Osteocyte (in vitro differentiated cells): ENCODE data around the gene CLEC2D. TPM values are rescaled to one million over a fixed set of nuclear protein-coding genes. Genes with fewer than 3 reads are reported as not detected.
A peak's percentile ranks its signal among the peaks of the same experiment; 100 is the strongest.
"Not testable (repeated sequence)": the region's sequence is repeated elsewhere in the genome, so short reads cannot be mapped to it uniquely, and the experiment has no call there.

Experiments
- DNase-seq: peaks from one replicate; pipeline ENCODE4 v3.0.0; 2021; ENCODE audit warnings: mixed read lengths; ENCODE audit not compliant: unreplicated experiment; ENCODE audit errors: extremely low spot score
- H3K27ac Mint-ChIP-seq: one replicate; pipeline ENCODE4 v1.8.0; 2021; ENCODE audit warnings: mild to moderate bottlenecking, mixed read lengths; ENCODE audit not compliant: unreplicated experiment
- H3K27me3 Mint-ChIP-seq: one replicate; pipeline ENCODE4 v1.8.0; 2021; ENCODE audit warnings: mixed read lengths; ENCODE audit not compliant: unreplicated experiment
- H3K36me3 Mint-ChIP-seq: one replicate; pipeline ENCODE4 v1.8.0; 2021; ENCODE audit warnings: mixed read lengths; ENCODE audit not compliant: unreplicated experiment
- H3K4me1 Mint-ChIP-seq: one replicate; pipeline ENCODE4 v1.8.0; 2021; ENCODE audit warnings: mixed read lengths; ENCODE audit not compliant: unreplicated experiment
- H3K4me3 Mint-ChIP-seq: one replicate; pipeline ENCODE4 v1.8.0; 2021; ENCODE audit warnings: mild to moderate bottlenecking, moderate library complexity, mixed read lengths; ENCODE audit not compliant: unreplicated experiment
- H3K9me3 Mint-ChIP-seq: one replicate; pipeline ENCODE4 v1.8.0; 2021; ENCODE audit warnings: mixed read lengths; ENCODE audit not compliant: unreplicated experiment
- CTCF ChIP-seq: fragments of 200-600 bp; sonication (generic); IDR thresholded peaks from 2 replicates; pipeline ENCODE4 v1.5.0; 2021; ENCODE audit warnings: antibody characterized with exemption, mild to moderate bottlenecking, moderate library complexity
- total RNA-seq: library from RNA; stranded (reverse); gene quantifications from 2 replicates; pipeline ENCODE4 v1.2.1, GENCODE V29; 2021

Gene CLEC2D
- total RNA-seq, 1 donor from 2014 or later: 7.4 TPM

GRCh38 chr12:9642606-9643265 lies 26.8 kb upstream of the CLEC2D start:
- Mint-ChIP-seq H3K27ac (no peak overlapping the region), H3K4me1 (peaks cover 9% of the 10 kb centered on the region), H3K27me3 (no peaks in the 10 kb centered on the region), H3K4me3 (no peak overlapping the region), H3K9me3 (no peaks in the 10 kb centered on the region), H3K36me3 (no peaks in the 10 kb centered on the region)
- no peak for DNase-seq
- TF ChIP-seq CTCF: no peak

GRCh38 chr12:9643266-9643660 lies 26.2 kb upstream of the CLEC2D start:
- Mint-ChIP-seq H3K27ac (no peak overlapping the region), H3K9me3 (no peaks in the 10 kb centered on the region), H3K36me3 (no peaks in the 10 kb centered on the region), H3K4me3 (no peak overlapping the region), H3K4me1 (peaks cover 9% of the 10 kb centered on the region), H3K27me3 (no peaks in the 10 kb centered on the region)
- TF ChIP-seq CTCF: no peak
- DNase-seq: no peak

GRCh38 chr12:9644985-9645551 lies 24.4 kb upstream of the CLEC2D start:
- H3K4me1 Mint-ChIP-seq: peaks cover 23% of the 10 kb centered on the region
- H3K27ac Mint-ChIP-seq, DNase-seq, H3K36me3 Mint-ChIP-seq, H3K27me3 Mint-ChIP-seq, H3K4me3 Mint-ChIP-seq, H3K9me3 Mint-ChIP-seq: not testable (repeated sequence)

GRCh38 chr12:9646794-9647781 lies 22.4 kb upstream of the CLEC2D start:
- Mint-ChIP-seq H3K27ac (peak overlapping the region; percentile 95), H3K36me3 (peaks cover 4% of the 10 kb centered on the region), H3K27me3 (no peaks in the 10 kb centered on the region), H3K4me1 (peaks cover 41% of the 10 kb centered on the region), H3K4me3 (peak overlapping the region; percentile 94), H3K9me3 (no peaks in the 10 kb centered on the region)
- TF ChIP-seq CTCF: no peak
- no peak for DNase-seq

GRCh38 chr12:9647825-9648700 lies 21.4 kb upstream of the CLEC2D start:
- peaks cover 41% of the 10 kb centered on the region for H3K4me1 Mint-ChIP-seq
- H3K27me3 Mint-ChIP-seq: no peaks in the 10 kb centered on the region
- H3K4me3 Mint-ChIP-seq: peak overlapping the region; percentile 94
- no peak for TF ChIP-seq CTCF
- peak; percentile 87 for DNase-seq
- no peaks in the 10 kb centered on the region for H3K9me3 Mint-ChIP-seq
- H3K27ac Mint-ChIP-seq: peak overlapping the region; percentile 95
- H3K36me3 Mint-ChIP-seq: peaks cover 4% of the 10 kb centered on the region
